SH-SY5Y (cell line): Measurements from ENCODE around the gene SYPL1.

Source experiments
- GATA2 ChIP-seq: IDR thresholded peaks from 2 replicates; pipeline ENCODE4 v1.6.1; 2011; ENCODE audit warnings: mild to moderate bottlenecking, low read depth, low read length
- GATA3 ChIP-seq: IDR thresholded peaks from 2 replicates; pipeline ENCODE4 v1.6.1; 2011; ENCODE audit warnings: low read depth, mild to moderate bottlenecking, low read length, moderate library complexity

The SYPL1 gene

GRCh38 chr7:106110885-106111654 lies 1.0 kb downstream of the SYPL1 start:
- TF ChIP-seq GATA2 (no peak), GATA3 (no peak)

DNA sequence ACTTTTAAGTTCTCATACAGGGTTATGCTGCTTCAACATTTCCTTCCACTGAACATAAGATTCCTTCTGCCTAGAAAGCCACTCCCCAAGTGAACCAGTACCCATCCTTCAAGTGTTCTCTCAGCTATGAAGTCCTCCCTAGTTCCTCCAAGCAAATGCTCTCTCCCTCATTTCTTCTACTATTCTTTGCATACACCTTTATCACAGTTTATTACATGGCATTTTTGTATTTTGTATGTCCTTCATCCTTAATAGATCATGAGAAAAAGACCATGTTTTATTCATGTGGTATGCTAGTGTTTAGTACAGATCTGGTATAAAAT lies 1.9 kb downstream of the SYPL1 start:
- TF ChIP-seq GATA3 (no peak), GATA2 (no peak)

GRCh38 chr7:106109521-106110237 lies 2.4 kb downstream of the SYPL1 start:
- TF ChIP-seq GATA2 = no peak
- TF ChIP-seq GATA3 = no peak

GRCh38 chr7:106108991-106109390 lies 3.1 kb downstream of the SYPL1 start:
- TF ChIP-seq GATA3 (no peak), GATA2 (no peak)

- TF ChIP-seq GATA2 (no peak), GATA3 (no peak)
Observed at GRCh38 chr7:106104721-106105260, 7.3 kb downstream of the SYPL1 start.

GRCh38 chr7:106102387-106102966 lies 9.6 kb downstream of the SYPL1 start:
- TF ChIP-seq GATA3 = no peak

- TF ChIP-seq GATA3 (no peak), GATA2 (no peak)
Observed at GRCh38 chr7:106101726-106102125, 10.4 kb downstream of the SYPL1 start.

DNA sequence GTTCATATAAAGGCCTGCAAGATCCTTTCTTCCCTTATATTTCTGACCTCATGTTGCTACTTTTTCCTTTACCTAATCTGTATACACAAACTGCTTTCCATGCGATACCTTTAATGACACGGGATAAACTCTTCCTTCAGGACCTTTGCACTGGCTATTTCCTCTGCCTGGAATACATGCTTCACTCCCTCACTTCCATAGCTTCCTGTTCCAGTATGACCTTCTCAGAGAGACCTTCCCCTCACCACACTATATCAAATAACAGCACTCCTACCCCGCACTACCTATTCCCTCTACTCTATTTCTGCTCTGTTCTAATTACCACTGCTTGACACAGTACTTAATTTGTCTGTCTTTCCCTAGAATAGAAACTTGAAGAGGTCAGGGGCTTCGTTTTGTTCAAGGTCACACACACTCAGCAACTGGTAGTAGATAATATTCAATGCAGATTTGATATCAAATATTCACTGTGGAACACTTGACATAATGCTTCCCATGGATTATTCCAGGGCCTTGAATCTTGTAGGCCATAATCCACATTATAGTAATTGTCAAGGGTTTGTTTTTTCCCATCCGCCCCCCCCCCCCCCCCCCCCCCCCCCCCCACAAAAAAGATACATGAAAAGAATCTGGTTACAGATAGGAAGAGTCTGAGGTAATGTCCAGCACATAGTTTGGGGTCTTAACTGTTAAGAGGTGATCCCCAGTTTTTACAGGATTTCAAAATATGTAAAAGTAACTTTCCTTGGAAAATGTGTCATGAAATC lies 11.1 kb downstream of the SYPL1 start:
- TF ChIP-seq GATA2 (no peak), GATA3 (no peak)

GRCh38 chr7:106099539-106099938 lies 12.6 kb downstream of the SYPL1 start:
- no peak for TF ChIP-seq GATA2
- no peak for TF ChIP-seq GATA3

DNA sequence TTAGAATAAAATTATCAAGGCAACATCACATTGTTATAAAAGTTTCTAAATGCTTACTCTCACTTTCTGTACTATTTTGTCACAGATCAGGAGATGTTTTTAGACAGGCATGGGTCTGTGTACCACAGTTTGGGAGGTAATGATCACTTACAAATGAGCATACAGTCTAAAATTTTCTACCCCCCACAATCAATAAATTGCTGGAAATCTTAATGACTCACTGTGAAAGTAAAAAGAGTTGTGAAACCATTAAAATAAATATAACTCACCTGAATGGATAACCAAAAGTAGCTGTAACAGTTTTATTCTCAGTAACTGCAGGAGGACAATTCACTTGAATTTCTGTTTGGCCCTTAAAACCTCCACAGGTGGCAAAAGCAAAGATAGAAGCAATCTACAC lies 13.2 kb downstream of the SYPL1 start:
- TF ChIP-seq GATA3 (no peak), GATA2 (no peak)

DNA sequence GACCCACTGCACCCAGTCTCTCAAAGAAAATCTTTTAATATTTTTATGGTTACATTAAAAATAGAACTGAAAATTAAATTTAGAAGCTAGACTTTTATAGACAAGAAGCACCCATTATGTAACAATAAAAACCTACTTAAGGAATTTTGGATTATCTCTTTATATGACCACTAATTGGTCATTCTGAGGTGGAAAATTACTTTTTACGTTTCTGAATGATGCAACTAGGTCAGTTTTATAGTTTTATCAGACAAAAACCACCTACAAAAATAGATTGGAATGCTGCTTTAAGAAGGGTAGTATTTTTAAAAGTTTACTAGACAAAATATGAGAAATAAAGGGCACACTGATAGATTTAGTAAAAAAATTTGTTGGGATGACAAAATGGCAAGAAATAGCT lies 16.5 kb downstream of the SYPL1 start:
- TF ChIP-seq GATA3 = no peak
- TF ChIP-seq GATA2 = no peak

GRCh38 chr7:106094780-106095179 lies 17.3 kb downstream of the SYPL1 start:
- TF ChIP-seq GATA2 (no peak), GATA3 (no peak)

GRCh38 chr7:106092204-106092603 lies 19.9 kb downstream of the SYPL1 start:
- no peak for TF ChIP-seq GATA2
- no peak for TF ChIP-seq GATA3

DNA sequence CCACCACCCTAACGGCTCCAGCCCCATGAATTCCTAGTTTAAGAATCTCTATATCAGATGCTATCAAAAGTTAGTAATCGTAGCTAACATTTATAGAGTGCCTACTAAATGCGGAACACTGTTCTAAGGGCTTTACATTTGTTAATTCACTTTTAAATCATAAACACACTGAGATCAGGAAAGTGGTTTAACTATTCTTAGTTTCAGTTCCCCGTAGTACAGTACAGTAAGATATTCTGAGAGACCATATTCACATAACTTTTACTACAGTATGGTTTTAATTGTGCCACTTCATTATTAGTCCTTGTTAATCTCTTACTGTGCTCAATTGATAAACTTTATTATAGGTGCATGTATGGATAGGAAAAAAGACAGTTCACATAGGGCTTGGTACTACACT lies 22.5 kb downstream of the SYPL1 start:
- TF ChIP-seq GATA3 = no peak
- TF ChIP-seq GATA2 = no peak

GRCh38 chr7:106088014-106088413 lies 24.1 kb downstream of the SYPL1 start:
- peak; percentile 43; the same call in 1 of the 2 replicates for TF ChIP-seq GATA2
- peak; percentile 75 for TF ChIP-seq GATA3
